Activated CD4-positive, alpha-beta T cell treated with anti-CD3 and anti-CD28 coated beads, Interleukin-2, amount 50 U/mL, for 24 hours (primary cell): ENCODE results near the gene IARS1.

ENCODE experiments used
- DNase-seq, 2 donors: peaks; one replicate each; pipeline ENCODE4 v3.0.0-alpha.2; 2020; ENCODE audit warnings: low read depth in 1 of 2, low spot score in 1 of 2

IARS1 gene

GRCh38 chr9:92245005-92245797, 48.3 kb downstream of the IARS1 start:
- DNase-seq: no peak
